Nephron (organoid): Measurements from ENCODE around the gene NDST1.

Source experiments
- H3K27ac Mint-ChIP-seq, 3 experiments: 2 replicates each; pipeline ENCODE4 v1.8.0; 2020; ENCODE audit warnings: mixed read lengths in 3 of 3, mild to moderate bottlenecking in 2 of 3, moderate library complexity in 1 of 3
- H3K27me3 Mint-ChIP-seq: 2 replicates; pipeline ENCODE4 v1.8.0; 2021; ENCODE audit warnings: low read depth, mild to moderate bottlenecking, moderate library complexity, mixed read lengths
- H3K36me3 Mint-ChIP-seq: 2 replicates; pipeline ENCODE4 v1.8.0; 2020; ENCODE audit warnings: low read depth, mixed read lengths
- H3K4me1 Mint-ChIP-seq: 2 replicates; pipeline ENCODE4 v1.8.0; 2020; ENCODE audit warnings: mixed read lengths
- H3K4me3 Mint-ChIP-seq, 3 experiments: 2 replicates each; pipeline ENCODE4 v1.8.0; 2020; ENCODE audit warnings: mild to moderate bottlenecking in 3 of 3, mixed read lengths in 3 of 3, moderate library complexity in 2 of 3
- H3K9me3 Mint-ChIP-seq: 2 replicates; pipeline ENCODE4 v1.8.0; 2020; ENCODE audit warnings: mixed read lengths
- CTCF ChIP-seq, 3 experiments: fragments of 200-600 bp; sonication (generic); IDR thresholded peaks; one replicate each; pipeline ENCODE4 v1.5.0; 2021; ENCODE audit warnings: antibody characterized with exemption in 3 of 3; ENCODE audit not compliant: unreplicated experiment in 3 of 3

Gene NDST1

GRCh38 chr5:150578781-150579461 is 71.0 kb downstream of the NDST1 start:
- Mint-ChIP-seq H3K4me1 (peaks cover 49% of the 10 kb centered on the region), H3K27me3 (peaks cover 6% of the 10 kb centered on the region), H3K27ac (peak overlapping the region in 2 of 3 experiments; percentile 83 to 97), H3K4me3 (no peak overlapping the region), H3K36me3 (no peaks in the 10 kb centered on the region), H3K9me3 (no peaks in the 10 kb centered on the region)
- no peak for TF ChIP-seq CTCF (IDR thresholded peaks at IDR 0.05; ENCODE audit: unreplicated experiment in 3 of 3)

GRCh38 chr5:150579462-150580400 is 71.8 kb downstream of the NDST1 start:
- no peak overlapping the region for H3K4me3 Mint-ChIP-seq
- TF ChIP-seq CTCF (IDR thresholded peaks at IDR 0.05; ENCODE audit: unreplicated experiment in 3 of 3), result no peak
- no peaks in the 10 kb centered on the region for H3K36me3 Mint-ChIP-seq

GRCh38 chr5:150580917-150581316 is 73.0 kb downstream of the NDST1 start:
- H3K36me3 Mint-ChIP-seq, result no peaks in the 10 kb centered on the region
- H3K4me3 Mint-ChIP-seq, result no peak overlapping the region
- no peak for TF ChIP-seq CTCF (IDR thresholded peaks at IDR 0.05; ENCODE audit: unreplicated experiment in 3 of 3)
- peaks cover 1% of the 10 kb centered on the region for H3K27me3 Mint-ChIP-seq
- H3K27ac Mint-ChIP-seq, result peak overlapping the region; percentile 95 to 97 (median 96)
- no peaks in the 10 kb centered on the region for H3K9me3 Mint-ChIP-seq
- H3K4me1 Mint-ChIP-seq, result peaks cover 64% of the 10 kb centered on the region

More at GRCh38 chr5:150579462-150580400, 71.8 kb downstream of the NDST1 start:
- Mint-ChIP-seq H3K9me3 (no peaks in the 10 kb centered on the region), H3K4me1 (peaks cover 57% of the 10 kb centered on the region), H3K27me3 (peaks cover 6% of the 10 kb centered on the region), H3K27ac (peak overlapping the region; percentile 95 to 97 (median 95))

- no peak for TF ChIP-seq CTCF (IDR thresholded peaks at IDR 0.05; ENCODE audit: unreplicated experiment in 3 of 3)
- Mint-ChIP-seq H3K4me1 (peaks cover 60% of the 10 kb centered on the region), H3K27me3 (no peaks in the 10 kb centered on the region), H3K9me3 (no peaks in the 10 kb centered on the region), H3K4me3 (peak overlapping the region; percentile 29 to 72 (median 53)), H3K27ac (peak overlapping the region; percentile 95 to 97 (median 96)), H3K36me3 (no peaks in the 10 kb centered on the region)
These were observed 74.5 kb downstream of the NDST1 start for GRCh38 chr5:150582241-150583109.

GRCh38 chr5:150583541-150584225 is 75.8 kb downstream of the NDST1 start:
- no peaks in the 10 kb centered on the region for H3K9me3 Mint-ChIP-seq
- no peaks in the 10 kb centered on the region for H3K36me3 Mint-ChIP-seq
- no peak overlapping the region for H3K4me3 Mint-ChIP-seq
- no peaks in the 10 kb centered on the region for H3K27me3 Mint-ChIP-seq
- H3K4me1 Mint-ChIP-seq, result peaks cover 56% of the 10 kb centered on the region
- peak overlapping the region; percentile 88 to 97 (median 95) for H3K27ac Mint-ChIP-seq
- no peak for TF ChIP-seq CTCF (IDR thresholded peaks at IDR 0.05; ENCODE audit: unreplicated experiment in 3 of 3)
